ENCODE data around the gene PDPR. TPM values are rescaled to one million over a fixed set of nuclear protein-coding genes. Genes with fewer than 3 reads are reported as not detected.
A peak's percentile ranks its signal among the peaks of the same experiment; 100 is the strongest.
"Not testable (repeated sequence)": the region's sequence is repeated elsewhere in the genome, so short reads cannot be mapped to it uniquely, and the experiment has no call there.

The PDPR gene
- total RNA-seq (2014; rRNA removed; shearing (Covaris generic)) = 3.9 and 6.8 TPM in 2 replicates

DNA sequence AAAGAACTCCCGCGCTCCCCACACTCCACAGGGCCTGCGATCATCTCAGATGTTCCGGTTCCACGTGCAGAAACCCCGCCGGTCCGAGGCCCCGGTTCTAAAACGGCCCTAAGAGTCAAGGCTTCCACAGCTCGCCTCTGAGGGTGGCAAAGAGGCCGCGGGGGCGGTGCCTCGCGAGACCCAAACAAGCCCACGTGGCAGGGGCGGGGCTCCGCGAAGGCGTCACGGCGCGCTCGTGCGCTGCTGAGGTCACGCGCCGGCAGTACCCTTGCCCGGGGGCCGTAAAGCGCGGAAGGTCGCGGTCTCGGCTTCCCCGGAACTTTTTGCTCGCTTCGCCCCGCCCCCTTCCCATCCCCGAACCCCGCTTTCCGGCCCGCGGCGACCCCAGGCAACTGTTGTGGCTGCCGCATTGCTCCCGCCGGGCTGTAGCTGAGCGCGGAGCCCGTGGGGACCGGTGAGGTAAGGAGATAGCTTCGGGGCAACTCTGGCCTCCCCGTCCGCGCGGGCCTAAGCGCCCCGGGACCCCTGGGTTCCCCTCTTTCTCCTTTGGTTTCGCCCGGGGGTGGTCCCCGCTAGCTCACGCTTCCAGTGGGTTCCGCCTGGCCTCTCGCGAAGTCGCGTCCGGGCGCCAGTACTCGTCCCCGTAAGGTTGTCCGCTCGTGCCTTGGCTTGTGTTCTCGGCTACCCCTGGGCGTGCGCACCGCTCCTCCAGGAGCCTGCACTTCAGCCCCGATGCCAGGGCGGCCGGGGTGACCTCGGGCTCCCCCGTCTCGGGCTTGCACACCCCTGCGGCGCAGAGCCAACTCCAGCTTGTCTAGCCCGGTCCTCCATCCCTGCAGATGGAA, at the start of gene PDPR:
Gene PDPR (plus strand): TSS at position 351 of the 845 bp plus-strand sequence. CDS start 6,161 bp downstream, outside the sequence.
- not testable (repeated sequence) for H3K4me1 ChIP-seq (replicated peaks); H3K27ac ChIP-seq; H3K36me3 ChIP-seq; H3K9me3 ChIP-seq (replicated peaks); H3K27me3 ChIP-seq (replicated peaks)
- H3K4me3 ChIP-seq = peak within 1 kb of the TSS; percentile 32
- peak; percentile 69 to 90 for DNase-seq (ENCODE audit: low read depth in 1 of 2, low spot score in 2 of 2)

DNA sequence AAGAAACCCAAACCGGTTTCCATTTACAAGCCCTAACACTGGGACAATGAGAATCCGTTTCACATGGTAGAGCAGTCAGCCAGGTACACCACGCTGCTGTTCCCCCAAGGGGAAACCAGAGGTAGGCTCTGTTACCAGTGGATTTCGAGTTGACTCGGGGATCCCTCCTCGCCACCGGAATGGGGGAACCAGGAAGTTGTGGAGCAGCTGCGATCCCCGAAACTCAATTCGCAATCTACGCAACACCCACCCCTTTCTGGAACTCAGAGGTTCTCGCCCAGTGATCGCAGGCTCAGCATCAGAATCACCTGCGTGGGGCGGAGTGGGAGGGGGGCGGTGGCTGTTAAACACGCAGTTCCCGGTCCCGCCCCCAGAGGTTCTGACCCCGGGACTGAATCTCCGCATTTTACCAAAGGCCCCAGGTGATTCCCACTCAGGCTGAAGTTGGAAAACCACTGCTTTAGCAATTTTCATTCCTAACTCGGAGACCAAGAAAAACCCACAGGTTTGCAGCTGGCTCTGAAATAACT, 49.2 kb upstream of the PDPR start:
- DNase-seq (ENCODE audit: low read depth in 1 of 2, low spot score in 2 of 2) = peak; percentile 26 to 43
- H3K27ac ChIP-seq = not testable (repeated sequence)

DNA sequence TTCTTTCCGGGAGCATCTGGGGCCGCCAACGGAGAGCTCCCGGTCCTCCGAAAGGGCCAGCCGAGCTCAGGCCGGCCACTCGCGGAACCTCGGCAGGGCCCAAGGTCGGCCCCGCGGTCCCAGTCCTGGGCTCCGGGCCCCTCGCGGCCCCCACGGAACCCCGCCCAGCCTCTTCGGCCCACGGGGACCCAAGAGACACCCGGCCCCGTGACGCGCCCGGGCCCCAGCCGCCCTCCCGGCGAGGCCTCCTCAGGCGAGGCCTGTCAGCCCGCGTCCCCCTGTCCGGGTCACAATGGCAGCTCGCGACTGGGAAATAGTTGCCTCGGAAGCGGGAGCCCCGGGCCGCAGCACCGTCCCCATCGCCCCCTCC, 48.8 kb upstream of the PDPR start:
- not testable (repeated sequence) for H3K27me3 ChIP-seq (replicated peaks); DNase-seq (ENCODE audit: low read depth in 1 of 2, low spot score in 2 of 2); H3K27ac ChIP-seq; H3K9me3 ChIP-seq (replicated peaks); H3K36me3 ChIP-seq; H3K4me1 ChIP-seq (replicated peaks)
- peak overlapping the region; percentile 60 for H3K4me3 ChIP-seq

More for the DNA sequence above, 49.2 kb upstream of the PDPR start:
- H3K27me3 ChIP-seq (replicated peaks); H3K36me3 ChIP-seq; H3K9me3 ChIP-seq (replicated peaks); H3K4me1 ChIP-seq (replicated peaks): not testable (repeated sequence)
- peak overlapping the region; percentile 60 for H3K4me3 ChIP-seq

DNA sequence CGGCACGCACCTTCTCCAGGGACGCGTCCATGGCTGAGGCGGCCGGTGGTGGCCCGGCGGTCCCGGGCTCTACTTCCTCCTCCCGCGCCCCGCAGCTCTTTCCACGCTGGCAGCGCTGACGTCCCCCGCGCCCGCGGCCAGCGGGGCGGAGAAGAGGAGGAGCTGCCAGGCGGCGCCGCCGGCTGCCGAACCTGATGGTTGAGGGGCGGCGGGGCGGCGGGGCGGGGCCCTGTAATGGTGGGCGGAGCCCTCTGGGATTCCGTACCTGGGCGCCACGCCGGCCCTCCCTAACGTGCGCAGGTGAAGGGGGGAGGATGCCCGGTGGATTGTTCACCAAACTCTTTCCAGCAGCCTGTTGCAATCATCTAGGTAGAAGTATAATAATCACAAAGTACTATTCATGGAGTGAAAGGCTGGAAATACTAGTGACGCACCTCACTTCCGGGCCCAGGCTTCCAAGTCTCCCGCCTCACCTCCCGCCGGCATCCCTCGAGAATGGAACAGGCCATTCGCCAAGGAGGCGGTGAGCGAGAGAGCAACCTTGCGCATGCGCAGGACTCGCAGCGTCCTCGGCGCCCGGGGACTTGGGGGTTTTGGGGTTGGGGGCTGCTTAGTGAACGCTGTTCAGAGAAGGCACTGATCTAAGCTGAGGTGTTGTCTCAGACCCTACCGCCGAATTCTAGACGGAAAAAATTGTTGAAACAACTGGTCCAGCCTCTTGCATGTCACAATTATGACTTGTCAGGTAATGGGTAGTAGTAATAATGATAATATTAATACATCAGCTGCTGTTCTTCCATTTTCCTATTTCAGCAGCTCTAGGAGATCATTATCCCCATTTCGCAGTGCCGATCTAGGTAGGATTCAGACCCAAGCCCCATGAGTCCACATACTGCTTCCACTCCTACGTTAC, 48.1 kb upstream of the PDPR start:
- not testable (repeated sequence) for H3K9me3 ChIP-seq (replicated peaks); H3K27me3 ChIP-seq (replicated peaks); H3K4me1 ChIP-seq (replicated peaks); H3K36me3 ChIP-seq; H3K27ac ChIP-seq
- peak overlapping the region; percentile 60 for H3K4me3 ChIP-seq
- DNase-seq (ENCODE audit: low read depth in 1 of 2, low spot score in 2 of 2) = peak; percentile 78 to 79

DNA sequence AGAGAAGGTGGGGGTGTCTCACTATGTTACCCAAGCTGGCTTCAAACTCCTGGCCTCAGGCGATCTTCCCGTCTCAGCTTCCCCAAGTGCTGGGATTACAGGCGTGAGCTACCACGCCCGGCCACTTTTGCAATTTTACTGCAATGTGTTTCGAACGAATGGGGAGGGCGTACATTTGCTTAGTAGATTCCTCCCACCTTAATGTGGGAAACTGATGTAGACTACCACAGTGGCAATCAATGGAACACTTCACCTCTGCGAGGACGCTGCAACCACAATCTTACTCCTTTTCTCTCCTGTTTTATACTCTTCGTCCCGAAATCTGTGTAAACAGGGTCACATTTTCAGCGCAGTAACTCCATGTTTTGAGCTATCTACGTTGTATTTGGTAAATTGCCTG, 47.4 kb upstream of the PDPR start:
- DNase-seq (ENCODE audit: low read depth in 1 of 2, low spot score in 2 of 2); H3K9me3 ChIP-seq (replicated peaks); H3K27me3 ChIP-seq (replicated peaks); H3K4me3 ChIP-seq; H3K27ac ChIP-seq; H3K36me3 ChIP-seq; H3K4me1 ChIP-seq (replicated peaks): not testable (repeated sequence)

DNA sequence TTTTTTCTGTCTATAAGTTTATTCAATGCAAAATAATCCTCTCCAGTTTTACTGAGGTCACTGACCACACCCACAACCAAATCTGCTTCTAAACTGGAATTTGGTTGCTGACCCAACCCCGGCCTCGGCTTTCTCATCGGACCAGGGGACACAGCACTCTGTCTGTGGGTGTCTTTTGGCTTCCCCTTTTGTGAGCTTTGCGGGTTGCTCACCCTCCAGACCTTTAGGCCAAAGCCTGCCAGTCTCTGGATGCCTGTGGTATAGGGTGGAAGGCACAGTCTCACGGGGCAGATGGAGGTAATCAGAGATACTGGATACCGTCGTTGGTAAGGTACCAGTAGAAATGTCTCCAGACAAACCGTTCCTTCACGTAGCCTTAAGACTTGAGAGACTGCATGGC, 35.1 kb upstream of the PDPR start:
- not testable (repeated sequence) for H3K4me1 ChIP-seq (replicated peaks); H3K27ac ChIP-seq; H3K36me3 ChIP-seq; H3K4me3 ChIP-seq; DNase-seq (ENCODE audit: low read depth in 1 of 2, low spot score in 2 of 2); H3K27me3 ChIP-seq (replicated peaks); H3K9me3 ChIP-seq (replicated peaks)

DNA sequence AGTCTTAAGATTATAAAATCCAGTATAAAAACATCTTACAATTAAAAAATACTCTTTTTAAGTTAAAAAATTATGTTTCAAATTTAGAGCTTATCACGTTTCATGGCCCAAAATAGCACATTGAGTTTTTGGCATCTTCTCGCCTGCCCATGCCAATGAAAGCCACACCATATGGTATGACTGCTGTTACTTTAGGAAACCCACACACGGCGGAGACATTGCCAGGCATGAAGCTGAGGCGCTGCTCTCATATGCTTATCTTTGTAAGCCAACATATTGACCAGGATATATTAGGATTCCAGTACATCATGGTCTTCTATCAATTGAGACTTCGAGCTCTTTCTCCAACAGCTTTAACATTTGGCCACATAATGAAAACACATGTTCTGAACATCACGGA, 32.9 kb upstream of the PDPR start:
- not testable (repeated sequence) for H3K4me1 ChIP-seq (replicated peaks)

DNA sequence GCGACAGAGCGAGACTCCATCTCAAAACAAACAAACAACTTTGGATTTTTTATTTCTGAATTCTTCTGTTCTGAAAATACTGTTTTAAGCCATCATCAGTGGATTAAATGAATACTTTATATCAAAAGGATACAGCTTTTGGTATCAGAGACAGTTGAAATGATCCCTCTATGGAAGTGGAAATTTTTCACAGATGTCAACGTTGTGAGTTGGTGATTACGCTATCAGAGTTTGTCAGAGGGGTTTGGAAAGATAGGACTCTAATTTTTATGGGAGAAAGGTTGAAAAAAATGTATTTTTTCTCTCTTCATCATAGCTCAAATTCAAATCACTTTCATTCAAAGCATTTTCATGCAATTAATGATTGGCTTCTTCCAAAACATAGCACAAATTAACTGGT, 30.2 kb upstream of the PDPR start:
- H3K36me3 ChIP-seq; DNase-seq (ENCODE audit: low read depth in 1 of 2, low spot score in 2 of 2); H3K27me3 ChIP-seq (replicated peaks); H3K4me3 ChIP-seq; H3K9me3 ChIP-seq (replicated peaks); H3K27ac ChIP-seq; H3K4me1 ChIP-seq (replicated peaks): not testable (repeated sequence)

More for the DNA sequence above, 32.9 kb upstream of the PDPR start:
- H3K4me3 ChIP-seq; H3K27ac ChIP-seq; H3K36me3 ChIP-seq; H3K27me3 ChIP-seq (replicated peaks); DNase-seq (ENCODE audit: low read depth in 1 of 2, low spot score in 2 of 2); H3K9me3 ChIP-seq (replicated peaks): not testable (repeated sequence)

DNA sequence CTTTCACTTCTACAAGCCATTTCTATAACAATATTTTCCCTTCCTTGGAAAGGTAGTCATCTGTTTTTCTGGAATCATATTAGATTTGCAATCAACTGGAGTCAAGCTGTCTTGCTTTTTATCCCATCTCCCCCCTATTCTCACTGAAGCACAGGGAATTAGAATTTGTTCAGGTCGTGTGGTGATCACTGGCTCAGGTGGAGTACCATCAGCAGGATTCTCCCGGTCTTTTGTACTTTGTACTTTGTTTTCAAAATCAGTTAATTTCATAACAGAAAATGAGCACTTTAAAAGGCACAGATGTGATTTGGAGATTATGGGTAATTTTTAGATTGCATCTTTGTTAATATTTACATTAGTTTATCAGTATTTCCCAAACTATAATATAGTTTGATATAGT, 26.0 kb upstream of the PDPR start:
- not testable (repeated sequence) for H3K4me1 ChIP-seq (replicated peaks); H3K36me3 ChIP-seq; H3K4me3 ChIP-seq; DNase-seq (ENCODE audit: low read depth in 1 of 2, low spot score in 2 of 2); H3K9me3 ChIP-seq (replicated peaks); H3K27ac ChIP-seq; H3K27me3 ChIP-seq (replicated peaks)

DNA sequence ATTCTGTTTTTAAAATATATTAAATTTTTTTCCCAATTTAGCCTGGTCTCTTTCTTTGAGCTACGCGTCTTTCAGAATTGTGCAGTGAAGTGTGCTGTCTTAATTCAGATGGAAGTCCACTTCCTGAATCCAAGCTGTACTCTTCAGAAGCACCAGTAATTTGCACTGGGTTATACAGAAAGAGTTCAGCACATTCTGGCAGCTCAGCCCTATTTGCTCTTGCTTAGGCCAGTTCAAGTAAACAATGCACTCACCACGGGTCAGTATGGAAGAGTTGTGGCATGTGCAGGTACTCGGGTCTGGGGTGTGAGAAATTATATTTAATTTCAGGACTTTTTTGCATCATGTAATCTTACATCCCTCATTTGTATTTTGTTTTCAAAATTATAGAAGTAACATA, 25.3 kb upstream of the PDPR start:
- not testable (repeated sequence) for DNase-seq (ENCODE audit: low read depth in 1 of 2, low spot score in 2 of 2); H3K4me3 ChIP-seq; H3K27ac ChIP-seq; H3K4me1 ChIP-seq (replicated peaks); H3K9me3 ChIP-seq (replicated peaks); H3K27me3 ChIP-seq (replicated peaks); H3K36me3 ChIP-seq

DNA sequence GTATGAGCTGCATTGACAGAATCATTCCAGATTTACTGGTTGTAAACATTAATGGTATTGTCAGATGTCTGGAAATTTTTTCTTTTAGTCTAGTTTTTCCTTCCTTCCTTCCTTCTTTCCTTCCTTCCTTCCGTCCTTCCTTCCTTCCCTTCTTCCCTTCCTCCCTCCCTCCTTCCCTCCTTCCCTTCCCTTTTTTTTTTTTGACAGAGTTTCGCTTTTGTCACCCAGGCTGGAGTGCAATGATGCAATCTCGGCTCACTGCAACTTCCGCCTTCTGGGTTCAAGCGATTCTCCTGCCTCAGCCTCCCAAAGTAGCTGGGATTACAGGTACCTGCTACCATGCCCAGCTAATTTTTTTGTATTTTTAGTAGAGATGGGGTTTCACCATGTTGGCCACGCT, 24.8 kb upstream of the PDPR start:
- not testable (repeated sequence) for H3K36me3 ChIP-seq; H3K9me3 ChIP-seq (replicated peaks); DNase-seq (ENCODE audit: low read depth in 1 of 2, low spot score in 2 of 2); H3K4me1 ChIP-seq (replicated peaks); H3K4me3 ChIP-seq; H3K27me3 ChIP-seq (replicated peaks); H3K27ac ChIP-seq

DNA sequence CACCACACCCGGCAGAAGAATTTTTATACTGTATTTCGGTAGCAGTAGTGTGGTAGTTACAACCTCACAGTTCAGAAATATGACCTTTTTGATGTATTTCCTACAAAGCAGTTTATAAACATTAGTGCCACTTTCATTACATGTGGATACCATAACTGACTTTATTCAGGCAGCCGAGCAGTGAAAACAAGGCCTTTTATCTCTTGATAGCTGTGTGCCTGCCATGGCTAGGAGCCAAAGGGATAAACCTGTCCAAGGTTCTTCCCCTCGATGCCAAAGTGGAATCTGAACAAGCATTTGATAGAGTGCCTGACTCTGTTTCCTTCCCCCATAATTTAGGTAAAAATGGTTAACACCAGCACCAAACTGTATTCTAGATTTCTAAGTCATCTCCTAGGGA, 23.0 kb upstream of the PDPR start:
- not testable (repeated sequence) for H3K9me3 ChIP-seq (replicated peaks); H3K4me1 ChIP-seq (replicated peaks); H3K4me3 ChIP-seq; H3K36me3 ChIP-seq; H3K27me3 ChIP-seq (replicated peaks); H3K27ac ChIP-seq; DNase-seq (ENCODE audit: low read depth in 1 of 2, low spot score in 2 of 2)

DNA sequence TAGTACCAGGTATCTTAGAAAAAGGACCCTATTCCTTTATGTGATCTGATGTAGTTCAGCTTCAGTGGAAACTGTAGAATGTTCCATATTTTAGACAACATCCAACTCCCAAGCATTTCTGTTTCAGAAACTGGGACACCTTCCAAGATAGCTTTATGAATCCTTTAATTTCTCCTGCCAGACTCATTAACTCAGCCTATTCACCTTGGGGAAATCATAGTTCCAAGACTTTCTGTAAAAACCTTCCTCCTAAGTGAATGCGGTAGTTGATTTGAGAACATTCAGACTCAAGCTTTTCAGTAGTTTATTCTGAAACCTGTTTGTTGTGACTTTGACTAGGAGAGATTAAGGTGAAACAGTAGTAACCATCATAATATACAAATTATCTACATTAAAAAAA, 20.0 kb upstream of the PDPR start:
- H3K4me1 ChIP-seq (replicated peaks); H3K9me3 ChIP-seq (replicated peaks); H3K27me3 ChIP-seq (replicated peaks); H3K36me3 ChIP-seq; DNase-seq (ENCODE audit: low read depth in 1 of 2, low spot score in 2 of 2); H3K4me3 ChIP-seq; H3K27ac ChIP-seq: not testable (repeated sequence)

DNA sequence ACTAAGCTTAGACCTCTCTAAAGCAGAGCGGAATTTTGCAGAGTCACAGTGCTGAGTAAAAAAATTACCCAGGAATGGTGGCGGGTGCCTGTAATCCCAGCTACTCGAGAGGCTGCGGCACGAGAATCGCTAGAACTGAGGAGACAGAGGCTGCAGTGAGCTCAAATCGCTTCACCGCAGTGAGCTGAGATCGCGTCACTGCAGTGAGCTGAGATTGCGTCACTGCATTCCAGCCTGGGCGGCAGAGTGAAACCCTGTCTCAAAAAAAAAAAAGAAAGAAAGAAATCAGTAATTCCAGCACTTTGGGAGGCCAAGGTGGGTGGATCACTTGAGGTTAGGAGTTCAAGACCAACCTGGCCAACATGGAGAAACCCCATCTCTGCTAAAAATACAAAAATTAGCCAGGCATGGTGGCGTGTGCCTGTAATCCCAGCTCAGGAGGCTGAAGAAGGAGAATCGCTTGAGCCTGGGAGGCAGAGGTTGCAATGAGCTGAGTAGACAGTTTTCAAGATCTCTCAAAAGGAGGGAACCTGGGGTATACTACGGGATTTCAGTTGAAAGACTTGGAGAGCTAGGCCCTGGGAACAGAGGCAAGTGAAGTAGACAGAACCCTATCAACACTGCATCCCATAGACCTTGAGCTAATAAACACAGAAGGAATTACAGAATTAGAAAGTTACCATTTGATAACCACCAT, 4.4 kb upstream of the PDPR start:
- H3K4me1 ChIP-seq (replicated peaks); H3K4me3 ChIP-seq; H3K27ac ChIP-seq; H3K36me3 ChIP-seq; H3K9me3 ChIP-seq (replicated peaks); DNase-seq (ENCODE audit: low read depth in 1 of 2, low spot score in 2 of 2); H3K27me3 ChIP-seq (replicated peaks): not testable (repeated sequence)
